PC-9 (cell line): ENCODE measurements around the gene MIB2. TPM values are rescaled to one million over a fixed set of nuclear protein-coding genes. Genes with fewer than 3 reads are reported as not detected.

ENCODE experiments used
- BruUV-seq: library from RNA; stranded (reverse); fragments of 400-500 nt; replicated peaks from 2 replicates; lab custom pipeline; 2021; lab: Mats Ljungman, UMichigan
- CTCF ChIA-PET: fragments of 300-600 bp; sonication (Branson Sonifier 250); formaldehyde crosslinking; loops from one replicate; lab custom pipeline; 2022; ENCODE audit warnings: antibody characterized with exemption; lab: Charles Lee
- POLR2A ChIA-PET: fragments of 300-600 bp; sonication (Branson Sonifier 250); formaldehyde crosslinking; loops from one replicate; lab custom pipeline; 2022; ENCODE audit warnings: antibody characterized with exemption; ENCODE audit not compliant: unreplicated experiment; lab: Charles Lee
- DNase-seq, 2 experiments: peaks; one replicate each; pipeline versions ENCODE4 v3.0.0 to v3.0.0-alpha.2; 2015 to 2022; ENCODE audit warnings: mixed read lengths in 1 of 2
- H2AFZ ChIP-seq: fragments of 200-600 bp; sonication (generic); 2 replicates; pipeline ENCODE4 v1.8.1; 2017; ENCODE audit warnings: antibody characterized with exemption
- H3F3A ChIP-seq: fragments of 200-600 bp; sonication (generic); 2 replicates; pipeline ENCODE4 v1.8.1; 2017; ENCODE audit warnings: antibody characterized with exemption, mild to moderate bottlenecking, low read depth; ENCODE audit not compliant: insufficient read depth
- H3K27ac ChIP-seq: fragments of 200-600 bp; sonication (generic); 2 replicates; pipeline ENCODE4 v1.6.1; 2016; ENCODE audit warnings: mixed run types
- H3K27me3 ChIP-seq: fragments of 200-600 bp; sonication (generic); 2 replicates; pipeline ENCODE4 v1.6.1; 2016; ENCODE audit warnings: low read depth, mixed run types; ENCODE audit not compliant: insufficient read depth
- H3K36me3 ChIP-seq: fragments of 200-600 bp; sonication (generic); 2 replicates; pipeline ENCODE4 v1.6.1; 2016; ENCODE audit warnings: low read depth, mixed run types
- H3K4me1 ChIP-seq: fragments of 200-600 bp; sonication (generic); replicated peaks from 2 replicates; pipeline ENCODE4 v1.6.1; 2016; ENCODE audit warnings: mixed run types; ENCODE audit not compliant: insufficient read depth
- H3K4me2 ChIP-seq: fragments of 200-600 bp; sonication (generic); 2 replicates; pipeline ENCODE4 v1.6.1; 2017; ENCODE audit warnings: mixed run types
- H3K4me3 ChIP-seq: fragments of 200-600 bp; sonication (generic); 2 replicates; pipeline ENCODE4 v1.6.1; 2016; ENCODE audit warnings: mixed run types
- H3K79me2 ChIP-seq: fragments of 200-600 bp; sonication (generic); 2 replicates; pipeline ENCODE4 v1.6.1; 2017; ENCODE audit warnings: low read depth, mixed run types
- H3K9me2 ChIP-seq: fragments of 200-600 bp; sonication (generic); 2 replicates; pipeline ENCODE4 v1.8.1; 2017; ENCODE audit warnings: mild to moderate bottlenecking; ENCODE audit not compliant: insufficient read depth
- H3K9me3 ChIP-seq: fragments of 200-600 bp; sonication (generic); 2 replicates; pipeline ENCODE4 v1.8.1; 2016; ENCODE audit warnings: low read depth; ENCODE audit not compliant: insufficient read depth
- H4K20me1 ChIP-seq: fragments of 200-600 bp; sonication (generic); 2 replicates; pipeline ENCODE4 v1.8.1; 2017; ENCODE audit not compliant: insufficient read depth
- EZH2 ChIP-seq: fragments of 200-600 bp; sonication (generic); IDR thresholded peaks from 2 replicates; pipeline ENCODE4 v1.8.0; 2017; ENCODE audit warnings: antibody characterized with exemption, low read depth
- intact Hi-C: fragments of 100-400 bp; cut with micrococcal nuclease; formaldehyde crosslinking; loops from one replicate; pipeline ENCODE4 v1.10.0; 2022; ENCODE audit not compliant: unreplicated experiment
- total RNA-seq: library from RNA; stranded (reverse); gene quantifications from 2 replicates; pipeline ENCODE4 v1.2.3, GENCODE V29; 2021
- TF ChIP-seq, protein P1 (sequence below): fragments of 200-600 bp; sonication (generic); conservative IDR thresholded peaks from 2 replicates; pipeline ENCODE4 v1.6.1; 2017; ENCODE audit warnings: mixed run types, antibody characterized with exemption, mild to moderate bottlenecking, moderate library complexity

MIB2 gene
- total RNA-seq, 1 experiment from 2014 or later, result 75.0 TPM

DNA sequence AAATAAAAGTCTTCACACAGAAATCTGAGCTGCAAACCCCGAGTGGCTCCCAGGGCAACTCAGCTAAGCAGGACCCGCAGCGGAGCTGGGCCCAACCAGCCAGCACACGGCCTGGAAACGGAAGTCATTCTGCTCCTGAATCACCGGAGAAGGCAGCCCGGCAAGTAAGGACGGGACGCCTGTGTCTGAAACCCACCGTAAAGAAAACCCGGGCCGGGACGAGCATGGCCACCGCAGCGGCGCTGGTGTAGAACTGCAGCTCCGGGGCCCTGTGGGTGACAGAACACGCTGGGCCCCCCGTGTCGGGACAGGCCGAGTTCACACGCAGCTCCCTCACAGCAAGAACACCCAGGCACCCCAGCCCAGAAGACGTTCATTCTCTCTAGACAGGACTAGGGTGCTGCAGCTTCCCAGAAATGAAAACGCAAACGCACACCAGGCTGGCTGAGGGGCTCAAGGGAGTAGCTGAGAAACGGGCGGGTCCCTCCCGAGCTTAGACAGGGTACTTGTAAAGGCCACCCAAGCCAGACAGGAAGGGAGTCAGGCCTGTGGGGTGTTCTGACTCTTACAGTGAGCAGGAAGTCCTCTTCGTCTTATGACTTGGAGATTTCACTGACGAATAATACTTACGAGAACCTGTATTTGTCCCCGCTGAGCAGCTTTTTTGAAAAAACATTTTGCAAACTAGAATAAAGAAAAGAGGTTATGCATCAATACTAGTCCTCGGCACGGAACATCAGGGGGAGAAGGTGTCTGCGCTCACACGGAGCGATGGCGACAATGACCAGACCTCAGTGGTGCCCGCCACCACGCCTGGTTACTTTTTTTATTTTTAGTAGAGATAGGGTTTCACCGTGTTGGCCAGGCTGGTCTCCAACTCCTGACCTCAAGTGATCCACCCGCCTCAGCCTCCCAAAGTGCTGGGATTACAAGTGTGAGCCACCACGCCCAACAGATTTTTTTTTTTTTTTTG lies 54.5 kb downstream of the MIB2 start:
- POLR2A ChIA-PET, result no interaction called here
- Histone ChIP-seq H3K9me3 (no peaks in the 10 kb centered on the region), H3K36me3 (peaks cover 13% of the 10 kb centered on the region), H2AFZ (no peak overlapping the region), H3K4me2 (no peak overlapping the region), H3K27ac (no peak overlapping the region), H3K4me1 (no peaks in the 10 kb centered on the region), H3K4me3 (no peak overlapping the region), H3K79me2 (no peaks in the 10 kb centered on the region), H4K20me1 (no peaks in the 10 kb centered on the region), H3K9me2 (no peaks in the 10 kb centered on the region), H3F3A (no peaks in the 10 kb centered on the region), H3K27me3 (no peaks in the 10 kb centered on the region)
- DNase-seq, result no peak
- intact Hi-C loops, result no loop called here
- no peak for TF ChIP-seq EZH2
- CTCF ChIA-PET, result no interaction called here
- no TSS peak for BruUV-seq

DNA sequence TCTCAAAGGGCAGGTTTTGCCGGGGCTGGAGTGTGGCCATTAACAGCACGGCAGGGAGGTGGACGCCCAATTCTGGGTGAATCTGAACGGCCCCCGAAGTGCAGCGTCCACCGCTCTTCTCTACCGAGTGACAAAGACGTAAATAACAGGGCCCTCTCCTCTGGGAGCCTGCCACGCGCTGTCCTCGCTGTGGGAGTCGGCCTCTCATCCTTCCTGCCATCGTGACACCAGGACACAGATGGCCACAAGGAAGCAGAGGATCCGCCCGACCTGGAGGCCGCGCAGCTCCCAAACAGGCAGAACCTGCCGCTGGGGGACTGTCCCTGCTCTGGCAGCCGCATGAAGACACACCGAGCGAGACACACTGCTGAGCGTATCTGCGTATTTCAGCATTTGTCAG lies 55.6 kb downstream of the MIB2 start:
- ChIA-PET POLR2A (no interaction called here), CTCF (no interaction called here)
- no peak overlapping the region for H3K4me3 ChIP-seq
- H3K27me3 ChIP-seq, result no peaks in the 10 kb centered on the region
- no peak for DNase-seq
- no peaks in the 10 kb centered on the region for H3F3A ChIP-seq
- no peaks in the 10 kb centered on the region for H3K9me2 ChIP-seq
- no peak overlapping the region for H3K27ac ChIP-seq
- H3K79me2 ChIP-seq, result no peaks in the 10 kb centered on the region
- no TSS peak for BruUV-seq
- peaks cover 8% of the 10 kb centered on the region for H3K36me3 ChIP-seq
- no peaks in the 10 kb centered on the region for H4K20me1 ChIP-seq
- H3K4me2 ChIP-seq, result no peak overlapping the region
- no peak for TF ChIP-seq EZH2
- TF ChIP-seq, protein P1, sequence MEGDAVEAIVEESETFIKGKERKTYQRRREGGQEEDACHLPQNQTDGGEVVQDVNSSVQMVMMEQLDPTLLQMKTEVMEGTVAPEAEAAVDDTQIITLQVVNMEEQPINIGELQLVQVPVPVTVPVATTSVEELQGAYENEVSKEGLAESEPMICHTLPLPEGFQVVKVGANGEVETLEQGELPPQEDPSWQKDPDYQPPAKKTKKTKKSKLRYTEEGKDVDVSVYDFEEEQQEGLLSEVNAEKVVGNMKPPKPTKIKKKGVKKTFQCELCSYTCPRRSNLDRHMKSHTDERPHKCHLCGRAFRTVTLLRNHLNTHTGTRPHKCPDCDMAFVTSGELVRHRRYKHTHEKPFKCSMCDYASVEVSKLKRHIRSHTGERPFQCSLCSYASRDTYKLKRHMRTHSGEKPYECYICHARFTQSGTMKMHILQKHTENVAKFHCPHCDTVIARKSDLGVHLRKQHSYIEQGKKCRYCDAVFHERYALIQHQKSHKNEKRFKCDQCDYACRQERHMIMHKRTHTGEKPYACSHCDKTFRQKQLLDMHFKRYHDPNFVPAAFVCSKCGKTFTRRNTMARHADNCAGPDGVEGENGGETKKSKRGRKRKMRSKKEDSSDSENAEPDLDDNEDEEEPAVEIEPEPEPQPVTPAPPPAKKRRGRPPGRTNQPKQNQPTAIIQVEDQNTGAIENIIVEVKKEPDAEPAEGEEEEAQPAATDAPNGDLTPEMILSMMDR, result no peak
- H3K9me3 ChIP-seq, result no peaks in the 10 kb centered on the region
- H3K4me1 ChIP-seq, result no peaks in the 10 kb centered on the region
- H2AFZ ChIP-seq, result no peak overlapping the region
- intact Hi-C loops, result no loop called here

DNA sequence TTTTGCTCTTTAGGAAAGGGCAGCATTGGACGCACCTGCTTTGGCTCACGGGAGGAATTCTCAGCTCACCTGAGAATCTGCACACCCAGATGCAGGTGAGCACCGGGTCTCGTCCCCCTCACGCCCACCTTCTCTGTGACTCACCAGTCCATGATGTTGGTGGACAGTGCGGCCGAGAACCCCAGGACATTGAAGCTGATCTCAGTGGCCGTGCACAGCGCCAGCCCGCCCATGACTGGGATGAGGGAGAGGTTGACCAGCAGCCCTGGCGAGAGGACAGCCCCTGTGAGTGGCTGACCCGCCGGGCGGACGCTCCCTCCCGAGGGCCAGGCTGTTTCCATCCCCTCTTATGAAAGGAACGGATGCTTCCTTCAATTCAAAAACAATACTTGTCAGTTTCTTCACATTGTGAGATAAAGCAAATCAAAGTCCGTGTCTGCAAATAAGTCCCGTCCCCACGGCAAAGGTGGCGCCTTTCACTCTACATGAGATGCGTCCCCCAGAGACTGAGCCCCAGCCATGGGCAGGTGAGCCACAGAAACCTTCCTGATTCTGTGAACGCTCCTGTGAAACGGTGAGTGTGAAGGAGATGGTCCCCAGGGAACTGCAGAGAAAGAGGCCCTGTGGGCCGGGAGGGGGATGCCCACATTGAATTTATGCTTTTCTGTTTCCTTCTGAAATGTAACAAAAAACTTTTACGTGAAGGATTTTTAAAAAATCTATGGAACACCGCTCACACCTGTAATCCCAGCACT lies 56.2 kb downstream of the MIB2 start:
- no peak overlapping the region for H3K4me3 ChIP-seq
- H3K27ac ChIP-seq, result no peak overlapping the region
- H3K9me3 ChIP-seq, result no peaks in the 10 kb centered on the region
- no peaks in the 10 kb centered on the region for H3K4me1 ChIP-seq
- H3K27me3 ChIP-seq, result no peaks in the 10 kb centered on the region
- BruUV-seq, result no TSS peak
- H3K9me2 ChIP-seq, result no peaks in the 10 kb centered on the region
- no peak overlapping the region for H3K4me2 ChIP-seq
- no peak overlapping the region for H2AFZ ChIP-seq
- intact Hi-C loops, result no loop called here
- TF ChIP-seq, protein P1, result no peak
- TF ChIP-seq EZH2, result no peak
- DNase-seq, result no peak
- H3F3A ChIP-seq, result no peaks in the 10 kb centered on the region
- H3K36me3 ChIP-seq, result 0 out of 2 replicates have a peak, but pooled peaks cover under 1% of the 10 kb centered on the region
- no peaks in the 10 kb centered on the region for H3K79me2 ChIP-seq
- H4K20me1 ChIP-seq, result no peaks in the 10 kb centered on the region
- CTCF ChIA-PET, result no interaction called here
- POLR2A ChIA-PET, result no interaction called here
